Measurements from ENCODE around the gene CLEC2L. TPM values are rescaled to one million over a fixed set of nuclear protein-coding genes. Genes with fewer than 3 reads are reported as not detected.

The CLEC2L gene
- total and polyA plus RNA-seq, 2 of the 8 experiments (the other 6 are each of a cell fraction or from before 2014, with no cell fraction given), result 0.20 to 1.9 TPM

DNA sequence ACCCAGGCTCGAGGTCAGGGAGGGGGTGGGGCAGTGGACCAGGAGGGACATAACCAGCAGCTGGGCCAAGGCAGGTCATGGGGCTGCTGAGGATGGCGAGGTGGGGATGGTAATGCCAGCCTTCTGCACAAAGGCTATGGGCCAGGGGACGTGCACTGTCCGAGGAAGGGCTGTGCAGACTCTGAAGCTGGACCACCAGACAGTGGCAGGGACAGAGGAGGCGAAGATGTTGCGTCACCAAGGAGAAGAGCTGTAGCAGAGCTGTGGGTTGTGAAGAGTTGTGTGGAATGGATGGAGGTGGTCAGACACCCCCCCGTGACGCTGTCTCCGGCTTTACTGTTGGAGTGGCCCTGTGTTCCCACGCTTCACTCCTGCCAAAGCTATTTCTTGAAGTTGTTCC is 1.8 kb downstream of the CLEC2L start:
- H3K9ac ChIP-seq (replicated peaks in 1 of 4; ENCODE audit: extremely low read depth in 1 of 4, low read depth in 3 of 4, low read length in 3 of 4), result no peak overlapping the region
- DNase-seq (ENCODE audit: low read depth in 1 of 2, low spot score in 2 of 2) (no peak), FAIRE-seq (no peak)
- peaks cover 20 to 47% (median 38%) of the 10 kb centered on the region in 4 experiments for H3K27me3 ChIP-seq (replicated peaks in 1 of 4; ENCODE audit: control insufficient read depth in 3 of 4, extremely low read depth in 1 of 4, insufficient read depth in 3 of 4, low read length in 3 of 4)
- H3K79me2 ChIP-seq (ENCODE audit: control insufficient read depth in 1 of 2, insufficient read depth in 2 of 2, low read length in 2 of 2), result no peaks in the 10 kb centered on the region
- CTCF ChIA-PET (ENCODE audit: partially characterized antibody), result interaction anchor here (0.9 to 2.1 kb wide), 5 partner anchors 17 to 96 kb away, joined by 3 to 13 read pairs (median 5); no protein-coding TSS in a partner anchor
- no peaks in the 10 kb centered on the region for H3K79me1 ChIP-seq (ENCODE audit: low read depth, low read length)
- H4K5ac ChIP-seq (ENCODE audit: insufficient read length, low read depth, low read length), result no peak overlapping the region
- 90% methylated on average over 8 of the region's 10 CpGs; no CpG with 5 or more reads in 1 of the 2 experiments for WGBS, 2 experiments (ENCODE audit: extremely low coverage in 1 of 2, insufficient coverage in 1 of 2, insufficient read length in 1 of 2, insufficient replicate concordance in 2 of 2, low coverage in 1 of 2, low lambda C conversion rate in 2 of 2, missing lambda C conversion rate in 1 of 2)
- no peak overlapping the region for H3K4me3 ChIP-seq (ENCODE audit: extremely low read depth in 1 of 4, insufficient read depth in 2 of 4, low read depth in 3 of 4, low read length in 4 of 4)
- H2BK5ac ChIP-seq (ENCODE audit: low read depth, low read length), result no peak overlapping the region; the same call in 1 of the 2 replicates
- H2BK20ac ChIP-seq (ENCODE audit: low read length), result no peak overlapping the region
- H2AFZ ChIP-seq (ENCODE audit: low read length), result no peak overlapping the region
- POLR2A ChIA-PET (ENCODE audit: partially characterized antibody), result interaction anchor here (0.8 to 1.5 kb wide), 5 partner anchors 9 to 97 kb away, joined by 3 to 4 read pairs (median 3); partner anchors contain the start of gene KLRG2
- no peaks in the 10 kb centered on the region for H3K36me3 ChIP-seq (ENCODE audit: control insufficient read depth in 2 of 4, insufficient read depth in 4 of 4, low read length in 3 of 4)
- H4K20me1 ChIP-seq (replicated peaks in 1 of 2; ENCODE audit: control insufficient read depth in 1 of 2, insufficient read depth in 2 of 2, low read length in 2 of 2), result peaks cover 0 to 2% of the 10 kb centered on the region in 2 experiments
- H2AK5ac ChIP-seq (ENCODE audit: low read depth, low read length), result no peak overlapping the region
- H3K14ac ChIP-seq (ENCODE audit: insufficient read length), result no peak overlapping the region
- H2BK120ac ChIP-seq (replicated peaks; ENCODE audit: low read depth, low read length), result no peak overlapping the region
- H3K4me2 ChIP-seq (ENCODE audit: insufficient read depth in 1 of 2, low read depth in 2 of 2, low read length in 2 of 2), result no peak overlapping the region
- H3K9me3 ChIP-seq (ENCODE audit: insufficient read depth in 2 of 2, low read depth in 1 of 2, low read length in 1 of 2), result peaks cover 0 to 4% of the 10 kb centered on the region in 2 experiments; a peak in 1 of 4 replicates
- H4K91ac ChIP-seq (replicated peaks; ENCODE audit: insufficient read length, low read length), result no peak overlapping the region
- H2BK15ac ChIP-seq (ENCODE audit: low read length), result peak overlapping the region; percentile 55; the same call in 1 of the 2 replicates
- H3K4ac ChIP-seq (replicated peaks; ENCODE audit: insufficient read length, low read depth, low read length), result no peak overlapping the region
- peaks cover 0 to 7% (median 0%) of the 10 kb centered on the region in 4 experiments; a peak in 2 of 7 replicates for H3K4me1 ChIP-seq (replicated peaks in 1 of 4; ENCODE audit: control insufficient read depth in 3 of 4, insufficient read depth in 4 of 4, low read length in 3 of 4)
- H3K56ac ChIP-seq (replicated peaks; ENCODE audit: insufficient read length, low read depth, low read length), result no peak overlapping the region
- no peak overlapping the region for H3K23ac ChIP-seq (ENCODE audit: insufficient read length)
- H4K8ac ChIP-seq (ENCODE audit: extremely low read depth, insufficient read depth, low read length), result no peak overlapping the region
- H3K27ac ChIP-seq (ENCODE audit: low read depth, low read length), result no peak overlapping the region
- peaks cover 5% of the 10 kb centered on the region; the same call in 1 of the 2 replicates for H3K23me2 ChIP-seq (ENCODE audit: low read depth, low read length)
- peak overlapping the region; percentile 12; the same call in 1 of the 2 replicates for H2BK12ac ChIP-seq (ENCODE audit: low read depth, low read length)
- H3K18ac ChIP-seq (ENCODE audit: extremely low read depth, low read length), result no peak overlapping the region
- TF ChIP-seq, protein P1, sequence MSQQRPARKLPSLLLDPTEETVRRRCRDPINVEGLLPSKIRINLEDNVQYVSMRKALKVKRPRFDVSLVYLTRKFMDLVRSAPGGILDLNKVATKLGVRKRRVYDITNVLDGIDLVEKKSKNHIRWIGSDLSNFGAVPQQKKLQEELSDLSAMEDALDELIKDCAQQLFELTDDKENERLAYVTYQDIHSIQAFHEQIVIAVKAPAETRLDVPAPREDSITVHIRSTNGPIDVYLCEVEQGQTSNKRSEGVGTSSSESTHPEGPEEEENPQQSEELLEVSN (IDR thresholded peaks at IDR 0.05), result no peak
- TF ChIP-seq TAF7 (optimal IDR thresholded peaks at IDR 0.05; ENCODE audit: borderline replicate concordance, low read depth, low read length), result no peak
- no peak for TF ChIP-seq PHF8 (conservative IDR thresholded peaks at IDR 0.05; ENCODE audit: low read depth, low read length)
- TF ChIP-seq CHD2 (IDR thresholded peaks at IDR 0.05; ENCODE audit: low read length), result no peak
- no peak for TF ChIP-seq ZNF274 (IDR thresholded peaks at IDR 0.05; ENCODE audit: borderline replicate concordance, extremely low read depth, low read length)
- no peak for TF ChIP-seq HDAC2 (IDR thresholded peaks at IDR 0.05; ENCODE audit: borderline replicate concordance in 1 of 2, low read depth in 2 of 2, low read length in 2 of 2)
- TF ChIP-seq POU5F1 (IDR thresholded peaks at IDR 0.05; ENCODE audit: low read depth, low read length), result no peak
- TF ChIP-seq SIN3A (conservative IDR thresholded peaks at IDR 0.05 in 1 of 2, IDR thresholded peaks at IDR 0.05 in 1 of 2; ENCODE audit: low read depth in 1 of 2, low read length in 2 of 2), result no peak
- no peak for TF ChIP-seq GABPA (IDR thresholded peaks at IDR 0.05; ENCODE audit: borderline replicate concordance, insufficient read depth, low read length)
- no peak for TF ChIP-seq POLR2A (IDR thresholded peaks at IDR 0.05; ENCODE audit: control extremely low read depth in 1 of 2, low read depth in 2 of 2, low read length in 2 of 2)
- no peak for TF ChIP-seq KDM5A (IDR thresholded peaks at IDR 0.05; ENCODE audit: low read length)
- no peak for TF ChIP-seq EGR1 (IDR thresholded peaks at IDR 0.05; ENCODE audit: borderline replicate concordance, low read depth, low read length)
- TF ChIP-seq POLR2AphosphoS5 (IDR thresholded peaks at IDR 0.05; ENCODE audit: low read depth, low read length), result no peak

Data from H1 (cell line).